ENCODE results near the gene AADACL4.

Gene AADACL4

DNA sequence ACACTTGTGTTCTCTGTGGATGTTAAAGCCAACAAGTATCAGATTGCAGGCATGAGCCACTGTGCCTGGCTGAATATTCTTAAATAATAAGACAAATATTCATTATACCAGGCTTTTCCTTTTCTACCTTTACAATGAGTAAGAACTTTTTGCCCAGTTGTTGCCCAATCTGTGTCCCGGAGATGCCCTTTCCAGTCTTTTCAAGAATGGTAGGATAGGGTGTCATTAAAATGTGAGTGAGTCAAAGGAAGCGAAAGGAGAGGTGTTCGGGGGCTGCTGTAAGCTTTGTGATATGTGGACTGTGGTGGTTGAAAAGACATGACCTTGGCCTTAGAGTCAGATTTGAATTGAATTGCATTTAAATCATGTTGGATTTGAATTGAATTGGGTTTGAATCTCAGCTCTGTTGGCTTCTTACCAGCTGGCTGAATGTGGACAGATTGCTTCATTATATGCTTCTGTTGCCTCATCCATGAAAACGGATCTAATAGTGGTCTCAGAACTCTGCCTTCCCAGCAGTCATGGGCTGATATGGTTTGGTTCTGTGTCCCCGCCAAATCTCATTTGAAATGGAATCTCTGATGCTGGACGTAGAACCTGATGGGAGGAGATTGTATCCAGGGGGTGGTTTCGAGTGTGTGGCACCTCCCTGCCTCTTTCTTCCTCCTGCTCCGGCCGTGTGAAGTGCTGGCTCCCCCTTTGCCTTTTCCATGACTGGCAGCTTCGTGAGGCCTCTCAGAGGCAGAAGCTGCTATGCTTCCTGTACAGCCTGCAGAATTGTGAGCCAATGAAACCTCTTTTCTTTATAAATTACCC is 49.3 kb downstream of the AADACL4 start:
- H3K27ac ChIP-seq, result no peak overlapping the region
- ChIA-PET CTCF (interaction anchor here (0.6 kb wide), 1 partner anchor 10 kb away, joined by 8 read pairs; no protein-coding TSS in a partner anchor), POLR2A (ENCODE audit: low non-redundant PET) (no interaction called here)
- TF ChIP-seq, protein P1, sequence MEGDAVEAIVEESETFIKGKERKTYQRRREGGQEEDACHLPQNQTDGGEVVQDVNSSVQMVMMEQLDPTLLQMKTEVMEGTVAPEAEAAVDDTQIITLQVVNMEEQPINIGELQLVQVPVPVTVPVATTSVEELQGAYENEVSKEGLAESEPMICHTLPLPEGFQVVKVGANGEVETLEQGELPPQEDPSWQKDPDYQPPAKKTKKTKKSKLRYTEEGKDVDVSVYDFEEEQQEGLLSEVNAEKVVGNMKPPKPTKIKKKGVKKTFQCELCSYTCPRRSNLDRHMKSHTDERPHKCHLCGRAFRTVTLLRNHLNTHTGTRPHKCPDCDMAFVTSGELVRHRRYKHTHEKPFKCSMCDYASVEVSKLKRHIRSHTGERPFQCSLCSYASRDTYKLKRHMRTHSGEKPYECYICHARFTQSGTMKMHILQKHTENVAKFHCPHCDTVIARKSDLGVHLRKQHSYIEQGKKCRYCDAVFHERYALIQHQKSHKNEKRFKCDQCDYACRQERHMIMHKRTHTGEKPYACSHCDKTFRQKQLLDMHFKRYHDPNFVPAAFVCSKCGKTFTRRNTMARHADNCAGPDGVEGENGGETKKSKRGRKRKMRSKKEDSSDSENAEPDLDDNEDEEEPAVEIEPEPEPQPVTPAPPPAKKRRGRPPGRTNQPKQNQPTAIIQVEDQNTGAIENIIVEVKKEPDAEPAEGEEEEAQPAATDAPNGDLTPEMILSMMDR (conservative IDR thresholded peaks at IDR 0.05; ENCODE audit: low read depth), result no peak
- no peak for DNase-seq (ENCODE audit: low spot score)

DNA sequence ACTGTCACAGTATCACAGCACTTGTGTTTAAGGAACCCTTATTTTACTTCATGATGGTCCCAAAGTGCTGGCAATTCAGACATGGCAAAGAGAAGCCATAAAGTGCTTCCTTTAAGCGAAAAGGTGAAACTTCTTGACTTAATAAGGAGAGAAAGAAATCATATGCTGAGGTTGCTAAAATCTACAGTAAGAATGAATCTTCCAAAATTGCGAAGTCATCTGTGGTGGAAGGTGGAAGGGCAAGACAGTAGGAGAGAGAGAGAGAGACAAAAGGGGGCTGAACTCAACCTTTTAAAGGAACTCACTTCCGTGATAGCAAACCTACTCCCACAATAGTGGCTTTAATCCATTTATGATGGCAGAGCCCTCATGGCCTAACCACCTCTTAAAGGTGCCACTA is 52.8 kb downstream of the AADACL4 start:
- ChIA-PET POLR2A (ENCODE audit: low non-redundant PET) (no interaction called here), CTCF (no interaction called here)
- TF ChIP-seq, protein P1 (conservative IDR thresholded peaks at IDR 0.05; ENCODE audit: low read depth), result no peak
- DNase-seq (ENCODE audit: low spot score), result no peak
- no peak overlapping the region for H3K27ac ChIP-seq

GRCh38 chr1:12697397-12697796 is 53.5 kb downstream of the AADACL4 start:
- H3K27ac ChIP-seq, result no peak overlapping the region
- ChIA-PET CTCF (no interaction called here), POLR2A (ENCODE audit: low non-redundant PET) (no interaction called here)
- DNase-seq (ENCODE audit: low spot score), result no peak
- TF ChIP-seq, protein P1 (conservative IDR thresholded peaks at IDR 0.05; ENCODE audit: low read depth), result no peak

GRCh38 chr1:12703821-12704451 is 60.1 kb downstream of the AADACL4 start:
- ChIA-PET POLR2A (ENCODE audit: low non-redundant PET) (no interaction called here), CTCF (no interaction called here)
- DNase-seq (ENCODE audit: low spot score), result no peak
- TF ChIP-seq, protein P1 (conservative IDR thresholded peaks at IDR 0.05; ENCODE audit: low read depth), result no peak
- no peak overlapping the region for H3K27ac ChIP-seq

DNA sequence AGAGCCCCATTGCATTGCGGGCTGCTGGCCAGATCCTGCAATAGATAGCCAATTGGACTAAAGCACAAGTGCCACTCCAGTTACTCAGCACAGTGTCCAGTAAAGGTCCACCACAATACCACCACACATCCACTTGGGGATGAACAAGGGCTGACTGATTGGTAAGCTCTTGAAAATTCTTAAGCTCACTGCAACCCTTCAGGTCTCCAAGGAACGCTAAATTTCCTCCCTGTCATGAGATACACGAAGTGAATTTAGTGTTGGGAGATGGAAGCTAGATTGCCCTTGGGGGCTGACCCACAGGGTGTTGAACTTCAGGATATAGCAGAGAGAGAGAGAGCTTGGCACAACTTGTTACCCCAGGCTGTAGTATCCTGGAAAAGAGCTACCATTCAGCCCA is 62.2 kb downstream of the AADACL4 start:
- ChIA-PET POLR2A (ENCODE audit: low non-redundant PET) (no interaction called here), CTCF (interaction anchor here (0.6 kb wide), 1 partner anchor 436 kb away, joined by 3 read pairs; no protein-coding TSS in a partner anchor)
- TF ChIP-seq, protein P1 (conservative IDR thresholded peaks at IDR 0.05; ENCODE audit: low read depth), result no peak
- DNase-seq (ENCODE audit: low spot score), result no peak
- no peak overlapping the region for H3K27ac ChIP-seq

- no peak overlapping the region for H3K27ac ChIP-seq
- CTCF ChIA-PET, result interaction anchor here (0.6 kb wide), 1 partner anchor 20 kb away, joined by 3 read pairs; no protein-coding TSS in a partner anchor
- TF ChIP-seq, protein P1 (conservative IDR thresholded peaks at IDR 0.05; ENCODE audit: low read depth), result no peak
- DNase-seq (ENCODE audit: low spot score), result no peak
- POLR2A ChIA-PET (ENCODE audit: low non-redundant PET), result no interaction called here
Measured at GRCh38 chr1:12708396-12709090, 64.7 kb downstream of the AADACL4 start.

Measured in RWPE1 (cell line).